SK-N-MC (cell line): Measurements from ENCODE around the gene SEC23IP.

ENCODE experiments used
- EZH2 ChIP-seq: fragments of 200-600 bp; sonication (generic); IDR thresholded peaks from one replicate; pipeline ENCODE4 v1.6.1; 2017; ENCODE audit warnings: antibody characterized with exemption
- FOXP2 ChIP-seq: optimal IDR thresholded peaks from 2 replicates; pipeline ENCODE3; 2011; ENCODE audit warnings: mild to moderate bottlenecking, moderate library complexity; ENCODE audit not compliant: insufficient read depth; ENCODE audit errors: extremely low read length, control extremely low read depth
- POLR2AphosphoS5 ChIP-seq: IDR thresholded peaks from 2 replicates; pipeline ENCODE4 v1.6.1; 2012; ENCODE audit warnings: mild to moderate bottlenecking, low read depth, low read length, borderline replicate concordance

DNA sequence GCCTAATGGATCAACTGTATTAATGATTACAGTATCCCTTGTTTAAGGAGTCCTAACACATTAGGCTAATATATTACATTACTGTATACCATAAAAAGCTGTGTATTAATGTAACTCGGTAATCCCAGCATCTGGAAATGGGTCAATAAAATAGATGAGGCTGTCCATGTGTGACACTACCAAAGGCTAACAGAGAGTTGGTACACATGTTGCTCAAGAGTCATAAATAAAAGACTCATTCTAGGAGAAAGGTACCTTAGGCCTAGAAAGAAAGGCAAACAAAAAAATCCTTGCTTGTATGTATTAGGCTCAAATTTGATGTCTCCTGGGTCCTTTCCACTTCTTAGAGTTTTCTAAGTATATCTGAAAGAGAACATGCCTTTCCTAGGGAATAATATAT is 34.5 kb upstream of the SEC23IP start:
- TF ChIP-seq EZH2: no peak
- TF ChIP-seq POLR2AphosphoS5: no peak
- no peak for TF ChIP-seq FOXP2
